GM10266 (cell line): ENCODE measurements around the gene MKKS.

ENCODE experiments used
- DNase-seq: peaks from one replicate; pipeline ENCODE4 v3.0.0; 2012; ENCODE audit errors: extremely low spot score
- TF ChIP-seq, protein P1 (sequence below): IDR thresholded peaks from 2 replicates; pipeline ENCODE4 v1.5.1; 2012; ENCODE audit warnings: mild to moderate bottlenecking, low read depth; ENCODE audit not compliant: control insufficient read depth, insufficient read depth; ENCODE audit errors: missing control alignments

MKKS gene

DNA sequence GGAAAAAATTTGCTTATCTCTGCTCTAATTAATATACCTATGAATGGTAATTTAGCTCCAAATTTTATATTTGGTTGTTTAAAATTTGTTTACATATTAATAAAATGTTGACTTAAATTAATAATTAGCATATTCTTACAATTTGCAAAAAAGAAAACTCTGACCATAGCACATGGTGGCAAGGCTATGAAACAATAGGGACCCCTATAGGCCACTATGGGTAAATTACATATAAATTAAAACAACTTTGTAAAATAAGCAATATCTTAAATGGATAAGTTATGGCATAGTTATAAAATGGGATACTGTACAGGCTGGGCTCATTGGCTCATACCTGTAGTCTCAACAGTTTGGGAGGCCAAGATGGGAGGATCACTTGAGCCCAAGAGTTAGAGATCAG lies 76.0 kb downstream of the MKKS start:
- no peak for DNase-seq
- TF ChIP-seq, protein P1, sequence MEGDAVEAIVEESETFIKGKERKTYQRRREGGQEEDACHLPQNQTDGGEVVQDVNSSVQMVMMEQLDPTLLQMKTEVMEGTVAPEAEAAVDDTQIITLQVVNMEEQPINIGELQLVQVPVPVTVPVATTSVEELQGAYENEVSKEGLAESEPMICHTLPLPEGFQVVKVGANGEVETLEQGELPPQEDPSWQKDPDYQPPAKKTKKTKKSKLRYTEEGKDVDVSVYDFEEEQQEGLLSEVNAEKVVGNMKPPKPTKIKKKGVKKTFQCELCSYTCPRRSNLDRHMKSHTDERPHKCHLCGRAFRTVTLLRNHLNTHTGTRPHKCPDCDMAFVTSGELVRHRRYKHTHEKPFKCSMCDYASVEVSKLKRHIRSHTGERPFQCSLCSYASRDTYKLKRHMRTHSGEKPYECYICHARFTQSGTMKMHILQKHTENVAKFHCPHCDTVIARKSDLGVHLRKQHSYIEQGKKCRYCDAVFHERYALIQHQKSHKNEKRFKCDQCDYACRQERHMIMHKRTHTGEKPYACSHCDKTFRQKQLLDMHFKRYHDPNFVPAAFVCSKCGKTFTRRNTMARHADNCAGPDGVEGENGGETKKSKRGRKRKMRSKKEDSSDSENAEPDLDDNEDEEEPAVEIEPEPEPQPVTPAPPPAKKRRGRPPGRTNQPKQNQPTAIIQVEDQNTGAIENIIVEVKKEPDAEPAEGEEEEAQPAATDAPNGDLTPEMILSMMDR, result no peak

DNA sequence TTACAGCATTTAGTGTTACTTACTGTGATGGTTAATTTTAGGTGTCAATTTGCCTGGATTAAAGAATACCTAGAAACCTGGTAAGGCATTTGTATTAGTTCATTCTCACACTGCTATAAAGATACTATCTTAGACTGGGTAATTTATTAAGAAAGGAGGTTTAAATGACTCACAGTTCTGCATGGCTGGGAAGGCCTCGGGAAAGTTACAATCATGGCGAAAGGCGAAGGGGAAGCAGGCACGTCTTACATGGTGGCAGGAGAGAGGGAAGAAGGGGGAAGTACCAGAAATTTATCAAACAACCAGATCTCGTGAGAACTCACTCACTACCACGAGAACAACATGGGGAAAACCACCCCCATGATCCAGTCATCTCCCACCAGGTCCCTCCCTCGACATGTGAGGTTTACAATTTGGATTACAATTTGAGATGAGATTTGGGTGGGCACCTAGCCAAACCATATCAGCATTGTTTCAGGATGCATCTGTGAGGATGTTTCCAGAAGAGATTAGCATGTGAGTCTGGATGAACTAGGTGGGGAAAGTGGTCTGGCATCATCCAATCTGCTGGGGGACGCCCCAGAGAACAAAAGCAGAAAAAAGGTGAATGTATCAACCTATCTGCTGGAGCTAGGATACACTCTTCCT lies 76.8 kb downstream of the MKKS start:
- DNase-seq, result no peak
- TF ChIP-seq, protein P1, result no peak

DNA sequence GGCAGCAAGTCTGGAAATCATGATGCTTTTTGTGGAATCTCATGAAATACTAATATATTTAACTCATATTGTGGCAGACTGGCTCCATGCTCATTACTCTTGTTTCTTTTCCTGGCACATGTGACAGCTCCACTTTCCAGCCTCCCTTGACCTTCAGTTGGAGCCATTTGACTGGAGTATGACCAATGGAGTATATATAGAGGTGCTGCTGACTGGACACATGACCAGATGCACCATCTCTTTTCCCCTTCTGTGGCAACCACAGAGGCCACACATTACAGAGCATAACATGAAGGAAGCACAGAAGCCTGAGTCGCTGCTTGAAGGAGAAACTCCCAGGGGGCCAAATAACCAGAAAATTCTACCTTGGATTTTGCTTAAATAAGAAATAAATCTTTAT lies 77.4 kb downstream of the MKKS start:
- no peak for DNase-seq
- TF ChIP-seq, protein P1, result no peak

DNA sequence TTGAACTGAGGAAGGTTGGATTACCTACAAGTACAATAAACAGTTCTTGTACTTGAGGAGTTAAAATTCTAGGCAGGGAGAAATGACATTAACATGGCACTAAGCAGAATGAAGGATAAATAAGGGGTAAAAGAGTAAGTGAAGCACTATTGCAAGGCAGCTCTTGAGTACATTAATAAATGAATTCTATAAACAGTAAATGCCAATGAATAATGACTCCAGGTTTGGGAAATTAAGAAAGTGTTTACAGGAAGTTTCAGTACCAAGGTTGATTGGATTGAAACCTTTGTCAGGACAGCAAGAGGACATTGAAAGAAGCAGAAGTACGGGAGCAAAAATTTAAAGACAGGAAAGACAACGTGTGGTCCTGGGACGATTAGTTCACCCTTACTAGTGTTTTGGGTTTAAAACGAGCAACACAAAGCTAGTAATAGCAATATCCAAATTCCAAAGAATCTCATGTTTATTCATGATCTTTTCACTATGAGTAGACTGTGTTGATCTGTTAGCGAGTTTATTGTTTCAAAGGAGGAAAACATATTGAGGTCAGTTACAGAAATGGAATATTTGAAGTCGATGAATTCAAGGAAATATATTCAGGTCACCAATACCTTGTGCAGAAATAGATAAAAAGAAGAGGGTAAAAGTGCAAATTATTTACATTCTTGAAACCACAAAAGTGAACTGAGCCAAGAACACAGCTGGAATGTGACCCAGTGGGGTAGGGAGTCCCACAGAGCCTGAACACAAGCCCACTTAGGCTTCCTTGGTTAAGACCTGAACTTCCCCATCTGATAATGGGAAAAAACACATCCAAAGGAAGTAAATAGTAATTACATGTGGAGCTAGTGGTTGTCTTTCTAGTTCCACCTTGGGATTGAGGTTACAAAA lies 80.8 kb downstream of the MKKS start:
- TF ChIP-seq, protein P1, result no peak
- no peak for DNase-seq
